A172 (cell line): ENCODE data around the gene ELFN2. TPM values are rescaled to one million over a fixed set of nuclear protein-coding genes. Genes with fewer than 3 reads are reported as not detected.

Source experiments
- DNase-seq: peaks from one replicate; pipeline ENCODE4 v3.0.0-alpha.2; 2015; ENCODE audit warnings: low spot score
- total RNA-seq: library from RNA; depleted of rRNA; stranded (reverse); fragments of >200 nt; shearing (Covaris generic); gene quantifications from 2 replicates; pipeline ENCODE4 v1.2.3, GENCODE V29; 2014

The ELFN2 gene
- total RNA-seq, 1 experiment from 2014 or later = 0.93 TPM

DNA sequence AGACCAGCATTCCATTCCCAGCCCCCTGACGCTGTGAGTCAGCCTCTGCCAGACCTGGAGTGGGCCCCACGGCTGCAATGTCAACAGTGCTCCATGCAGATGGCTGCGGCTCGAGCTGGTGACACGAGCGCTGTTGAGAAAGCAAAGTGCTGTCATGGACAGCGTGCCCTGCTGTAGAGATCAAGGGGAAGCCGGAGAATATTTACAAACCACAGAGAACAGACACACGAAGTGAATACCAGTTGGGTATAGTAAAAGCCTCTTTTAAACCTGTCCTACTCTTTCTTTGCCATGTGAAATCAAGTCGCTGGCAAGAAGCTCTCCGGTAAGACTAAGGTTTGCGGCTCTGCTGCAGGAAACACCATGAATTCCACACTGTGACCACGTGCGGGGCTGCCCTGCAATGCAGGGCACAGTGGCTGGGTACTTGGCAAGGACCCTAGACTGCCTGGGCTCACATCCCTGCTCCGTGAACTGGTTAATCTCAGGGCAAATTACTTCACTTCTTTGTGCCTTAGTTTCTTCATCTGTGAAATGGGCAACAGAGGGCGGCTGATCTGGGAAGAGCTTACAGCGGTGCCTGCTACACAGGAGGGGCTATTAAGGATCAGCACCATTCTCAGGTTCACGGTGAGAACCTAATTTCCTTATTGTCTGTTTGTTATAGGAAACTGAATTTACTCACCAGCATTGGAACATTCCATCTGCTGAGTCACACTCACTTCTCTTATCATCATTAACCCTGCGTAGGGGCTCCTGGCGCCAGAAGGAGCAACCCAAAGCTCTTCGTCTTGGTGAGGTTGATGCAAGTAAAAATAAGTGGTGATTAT lies 27.8 kb upstream of the ELFN2 start:
- peak; percentile 87 for DNase-seq

- DNase-seq = no peak
Observed at GRCh38 chr22:37453696-37454095, 26.4 kb upstream of the ELFN2 start.

- DNase-seq = no peak
Observed at GRCh38 chr22:37451218-37451617, 23.9 kb upstream of the ELFN2 start.

- DNase-seq = no peak
Observed at GRCh38 chr22:37449331-37450001, 22.2 kb upstream of the ELFN2 start.

- DNase-seq = no peak
Observed at GRCh38 chr22:37448516-37449127, 21.3 kb upstream of the ELFN2 start.

DNA sequence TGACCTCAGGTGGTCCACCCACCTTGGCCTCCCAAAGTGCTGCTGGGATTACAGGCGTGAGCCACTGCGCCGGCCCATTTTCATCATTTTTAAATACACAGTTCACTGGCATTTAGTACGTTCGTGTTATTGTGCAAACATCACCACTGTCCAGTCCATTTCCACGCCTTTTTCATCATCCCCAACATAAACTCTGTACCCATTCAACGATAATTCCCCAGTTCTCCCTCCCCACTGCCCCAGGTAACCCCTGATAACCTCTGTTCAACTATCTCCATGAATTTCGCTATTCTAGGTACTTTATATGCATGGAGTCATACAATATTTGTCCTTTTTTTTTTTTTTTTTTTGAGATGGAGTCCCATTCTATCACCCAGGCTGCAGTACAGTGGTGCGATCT lies 18.2 kb upstream of the ELFN2 start:
- no peak for DNase-seq

- no peak for DNase-seq
Observed at GRCh38 chr22:37443977-37444376, 16.7 kb upstream of the ELFN2 start.

GRCh38 chr22:37443086-37443485 lies 15.8 kb upstream of the ELFN2 start:
- DNase-seq = no peak

DNA sequence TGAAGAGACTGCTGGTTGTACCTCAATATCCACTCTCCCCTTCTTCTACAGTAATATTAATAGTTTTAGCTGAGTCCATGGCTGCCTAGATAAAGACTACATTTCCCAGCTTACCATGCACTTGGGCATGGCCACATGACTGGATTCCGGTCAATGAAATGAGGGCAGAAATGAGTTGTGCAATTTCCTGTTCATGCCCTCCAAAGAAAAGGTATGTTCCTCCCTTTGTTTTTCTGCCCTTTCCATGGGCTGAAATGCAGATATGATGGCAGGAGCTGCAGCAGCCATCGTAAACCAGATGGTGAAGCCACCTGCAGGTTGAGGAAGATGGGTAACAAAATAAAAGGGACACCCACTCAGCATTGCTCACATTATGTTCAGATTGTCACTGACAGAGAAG lies 15.3 kb upstream of the ELFN2 start:
- DNase-seq = peak; percentile 29

- no peak for DNase-seq
Observed at GRCh38 chr22:37442135-37442534, 14.9 kb upstream of the ELFN2 start.

DNA sequence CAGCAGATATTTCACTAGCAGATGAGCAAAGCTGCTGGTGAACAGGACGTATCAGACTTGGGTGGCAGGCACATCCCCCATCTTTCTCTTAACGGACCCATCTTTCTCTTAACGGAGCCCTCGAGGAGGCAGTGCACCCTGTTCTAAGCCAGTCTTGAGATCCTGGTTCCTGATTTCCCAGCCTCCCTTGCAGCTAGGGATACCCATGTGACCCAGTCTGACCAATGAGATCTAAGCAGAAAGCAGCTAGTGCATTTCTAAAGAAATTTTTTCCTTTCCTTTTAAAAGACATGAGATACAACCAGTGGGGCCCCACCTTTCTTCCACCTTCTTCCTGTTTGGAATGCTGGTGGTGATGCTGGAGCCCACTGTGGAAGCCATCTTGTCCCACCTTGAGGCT lies 13.6 kb upstream of the ELFN2 start:
- no peak for DNase-seq

DNA sequence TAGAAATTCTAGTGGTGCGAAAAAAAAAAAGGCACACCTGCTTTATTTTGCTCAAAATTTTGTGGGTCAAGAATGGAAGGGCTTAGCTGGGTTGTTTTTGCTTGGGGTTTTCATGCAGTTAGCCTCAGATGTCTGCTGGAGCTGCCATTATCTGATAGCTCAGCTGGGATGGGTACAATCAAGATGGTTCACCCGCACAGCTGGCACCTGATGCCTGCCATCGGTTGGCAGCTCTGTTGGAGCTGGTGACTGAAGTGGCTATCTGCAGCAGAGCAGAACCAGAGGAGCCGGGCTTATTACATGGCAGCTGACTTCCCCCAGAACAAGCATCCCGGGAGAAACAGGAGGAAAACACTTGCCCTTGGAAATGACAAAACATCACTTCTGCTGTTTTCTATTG lies 12.1 kb upstream of the ELFN2 start:
- DNase-seq = no peak

GRCh38 chr22:37435970-37436603 lies 8.8 kb upstream of the ELFN2 start:
- DNase-seq = no peak

DNA sequence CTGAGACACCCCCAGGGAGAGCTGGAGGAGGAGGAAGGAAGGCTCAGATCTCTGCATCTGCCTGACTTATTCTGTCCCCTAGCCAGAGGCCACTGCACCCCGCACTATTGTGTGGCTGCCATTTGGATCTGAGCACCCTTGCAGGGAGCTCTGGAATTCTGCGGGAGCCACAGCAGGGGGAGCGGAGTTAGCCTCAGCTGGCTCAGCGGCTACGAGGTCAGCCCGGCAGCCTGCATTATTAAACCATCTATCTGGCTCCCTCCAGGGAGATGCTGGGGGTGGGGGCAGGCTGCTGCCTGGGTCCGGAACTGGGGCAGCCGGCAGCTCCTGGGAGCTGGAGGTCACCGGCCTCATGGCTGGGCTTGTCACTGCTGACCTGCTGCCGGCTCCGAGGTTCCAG lies 6.5 kb upstream of the ELFN2 start:
- no peak for DNase-seq

DNA sequence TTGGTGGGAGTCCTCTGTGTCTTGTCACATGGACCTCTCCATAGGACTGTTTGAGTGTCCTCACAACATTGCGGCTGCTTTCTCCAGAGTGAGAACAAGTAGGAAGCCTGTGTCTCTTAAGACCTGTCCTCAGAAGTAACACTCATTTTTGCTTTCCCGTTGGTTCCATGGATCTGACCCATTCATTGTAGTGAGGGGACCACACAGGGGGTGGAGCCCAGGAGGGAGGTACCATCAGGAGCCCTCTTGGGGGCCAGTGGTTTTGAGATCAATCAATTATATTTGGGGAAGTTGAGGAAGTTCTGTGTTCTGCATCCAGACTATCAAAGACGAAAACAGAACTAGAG lies 5.4 kb upstream of the ELFN2 start:
- no peak for DNase-seq

DNA sequence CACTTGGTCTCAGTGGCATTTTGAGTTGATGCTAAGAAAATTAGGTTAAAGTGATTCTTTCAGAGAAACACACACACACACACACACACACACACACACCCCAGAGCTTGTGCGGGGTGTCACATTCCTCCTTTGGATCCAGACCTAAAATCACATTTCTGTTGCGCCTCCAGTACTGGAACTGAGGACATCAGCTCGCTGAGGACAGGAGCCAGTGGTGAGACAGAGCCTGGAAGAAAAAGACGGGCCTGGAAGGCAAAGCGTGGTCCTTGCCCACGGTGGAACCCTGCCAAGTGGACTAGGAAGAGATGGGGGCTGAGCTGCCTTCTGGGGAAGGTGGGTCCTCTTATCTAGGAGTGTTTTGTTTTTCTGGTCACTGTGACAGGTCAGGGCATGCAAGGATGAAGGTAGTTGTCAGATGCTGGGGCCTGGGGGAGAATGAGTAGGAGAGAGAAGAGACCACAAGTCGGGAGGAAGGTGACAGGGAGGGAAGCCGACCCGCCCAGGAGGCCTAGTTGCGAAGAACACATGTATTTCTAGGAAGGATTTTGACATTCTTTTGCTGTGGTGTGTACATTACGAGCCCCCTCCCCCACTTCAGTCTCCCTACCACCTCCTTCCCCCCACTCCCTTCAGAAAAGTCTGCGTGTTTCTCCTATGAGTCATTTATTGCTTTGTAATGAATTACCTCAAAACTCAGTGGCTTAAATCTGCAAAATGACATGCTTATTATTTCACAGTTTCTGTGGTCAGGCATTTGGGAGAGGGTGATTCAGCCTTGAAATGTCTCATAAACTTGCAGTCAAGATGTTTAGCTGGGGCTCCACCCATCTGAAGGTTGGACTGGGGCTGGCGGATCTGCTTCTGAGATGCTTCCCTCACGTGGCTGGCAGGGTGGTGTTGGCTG lies 4.8 kb upstream of the ELFN2 start:
- DNase-seq = peak; percentile 96

- peak; percentile 46 for DNase-seq
Observed at GRCh38 chr22:37431366-37431765, 4.1 kb upstream of the ELFN2 start.

- no peak for DNase-seq
Observed at GRCh38 chr22:37430941-37431340, 3.7 kb upstream of the ELFN2 start.

DNA sequence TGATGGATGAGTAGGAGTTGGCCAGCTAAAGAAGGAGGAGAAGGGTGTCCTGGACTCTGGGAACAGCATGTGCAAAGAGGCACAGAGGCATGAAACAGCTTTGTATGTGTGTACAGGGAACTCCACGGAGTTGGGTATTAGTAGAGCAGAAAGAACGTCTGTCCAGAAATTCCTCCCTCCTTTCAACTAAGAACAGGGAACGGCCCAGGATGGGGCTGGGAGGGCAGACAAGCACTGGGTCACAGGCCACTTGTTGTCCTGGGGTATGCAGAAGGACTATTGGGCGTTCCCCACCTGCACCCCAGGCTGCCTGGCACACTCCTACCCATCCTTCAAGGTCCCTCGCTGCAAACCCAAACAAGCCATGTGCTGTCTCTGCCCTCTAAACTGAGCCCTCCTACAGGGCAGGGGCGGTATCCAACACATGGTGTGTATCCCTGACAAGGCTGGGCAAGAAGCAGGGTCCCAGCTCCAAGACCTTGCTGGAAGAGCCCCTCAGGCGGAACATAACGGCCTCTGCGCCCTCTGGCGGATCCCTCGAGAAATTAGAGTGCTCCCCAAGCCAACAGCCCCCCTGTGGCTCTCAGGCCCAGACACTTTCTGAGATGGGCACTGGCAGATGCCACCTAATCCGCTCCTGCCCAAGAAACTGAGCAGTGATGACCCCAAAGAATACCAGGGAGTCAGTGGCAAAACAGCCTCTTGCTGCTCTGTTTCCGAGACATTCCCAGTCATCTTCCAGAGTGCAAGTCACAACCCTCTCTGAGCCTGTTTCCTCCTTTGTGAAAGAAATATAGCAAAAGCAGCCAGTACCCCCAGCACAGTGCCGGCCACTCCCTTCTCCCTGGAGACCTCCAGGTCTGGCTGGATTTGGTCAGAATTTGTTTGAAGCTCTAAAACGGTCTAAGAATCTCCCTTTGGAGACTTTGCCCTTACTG lies 1.6 kb upstream of the ELFN2 start:
- peak; percentile 13 for DNase-seq
